ENCODE measurements around the gene DIS3L2.

DNA sequence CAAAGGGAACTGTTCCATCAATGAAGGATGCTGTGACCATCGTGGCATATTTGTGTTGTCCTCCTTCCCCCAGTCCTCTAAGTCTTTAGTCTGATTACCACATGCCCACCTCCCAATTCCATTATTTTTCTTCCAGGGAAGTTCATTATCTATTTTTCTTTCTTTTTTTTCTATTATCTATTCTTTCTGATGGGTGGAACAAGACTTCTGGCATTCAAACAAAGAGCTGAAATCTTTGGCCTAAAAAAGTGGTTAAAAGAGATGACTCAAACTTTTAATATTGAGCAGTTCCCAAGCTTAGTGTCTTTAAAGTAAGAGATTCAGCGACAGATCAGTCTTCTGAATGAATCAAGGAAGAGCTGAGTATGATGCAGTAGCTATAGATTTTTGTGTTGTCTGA, 66.6 kb downstream of the DIS3L2 start:
- TF ChIP-seq SIN3A (IDR thresholded peaks at IDR 0.05; ENCODE audit: borderline replicate concordance, insufficient read depth, low read length), result no peak
- TF ChIP-seq TAF1 (IDR thresholded peaks at IDR 0.05; ENCODE audit: borderline replicate concordance, insufficient read depth, low read length), result no peak
- TF ChIP-seq, protein P1, sequence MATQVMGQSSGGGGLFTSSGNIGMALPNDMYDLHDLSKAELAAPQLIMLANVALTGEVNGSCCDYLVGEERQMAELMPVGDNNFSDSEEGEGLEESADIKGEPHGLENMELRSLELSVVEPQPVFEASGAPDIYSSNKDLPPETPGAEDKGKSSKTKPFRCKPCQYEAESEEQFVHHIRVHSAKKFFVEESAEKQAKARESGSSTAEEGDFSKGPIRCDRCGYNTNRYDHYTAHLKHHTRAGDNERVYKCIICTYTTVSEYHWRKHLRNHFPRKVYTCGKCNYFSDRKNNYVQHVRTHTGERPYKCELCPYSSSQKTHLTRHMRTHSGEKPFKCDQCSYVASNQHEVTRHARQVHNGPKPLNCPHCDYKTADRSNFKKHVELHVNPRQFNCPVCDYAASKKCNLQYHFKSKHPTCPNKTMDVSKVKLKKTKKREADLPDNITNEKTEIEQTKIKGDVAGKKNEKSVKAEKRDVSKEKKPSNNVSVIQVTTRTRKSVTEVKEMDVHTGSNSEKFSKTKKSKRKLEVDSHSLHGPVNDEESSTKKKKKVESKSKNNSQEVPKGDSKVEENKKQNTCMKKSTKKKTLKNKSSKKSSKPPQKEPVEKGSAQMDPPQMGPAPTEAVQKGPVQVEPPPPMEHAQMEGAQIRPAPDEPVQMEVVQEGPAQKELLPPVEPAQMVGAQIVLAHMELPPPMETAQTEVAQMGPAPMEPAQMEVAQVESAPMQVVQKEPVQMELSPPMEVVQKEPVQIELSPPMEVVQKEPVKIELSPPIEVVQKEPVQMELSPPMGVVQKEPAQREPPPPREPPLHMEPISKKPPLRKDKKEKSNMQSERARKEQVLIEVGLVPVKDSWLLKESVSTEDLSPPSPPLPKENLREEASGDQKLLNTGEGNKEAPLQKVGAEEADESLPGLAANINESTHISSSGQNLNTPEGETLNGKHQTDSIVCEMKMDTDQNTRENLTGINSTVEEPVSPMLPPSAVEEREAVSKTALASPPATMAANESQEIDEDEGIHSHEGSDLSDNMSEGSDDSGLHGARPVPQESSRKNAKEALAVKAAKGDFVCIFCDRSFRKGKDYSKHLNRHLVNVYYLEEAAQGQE (IDR thresholded peaks at IDR 0.05; ENCODE audit: insufficient read depth in 1 of 2, low read depth in 2 of 2, low read length in 2 of 2), result no peak
- no peak for TF ChIP-seq POLR2AphosphoS5 (IDR thresholded peaks at IDR 0.05; ENCODE audit: low read depth, low read length)

Data from PFSK-1 (cell line).